Liver (tissue), 9 donors: Measurements from ENCODE around the gene C1orf21. TPM values are rescaled to one million over a fixed set of nuclear protein-coding genes. Genes with fewer than 3 reads are reported as not detected.

Experiments
- DNase-seq: peaks from one replicate; pipeline ENCODE4 v3.0.0-alpha.2; 2017; ENCODE audit warnings: low spot score
- H3K27ac ChIP-seq, 2 donors: one replicate each; pipeline ENCODE4 v1.7.0; 2013; ENCODE audit warnings: inconsistent platforms in 2 of 2, low read length in 2 of 2, control low read depth in 1 of 2, low read depth in 1 of 2, mild to moderate bottlenecking in 1 of 2
- H3K27me3 ChIP-seq, 4 donors: one replicate each; pipeline versions ENCODE4 v1.6.1 to v1.7.0; 2013; ENCODE audit warnings: low read length in 3 of 4, inconsistent platforms in 1 of 4, mild to moderate bottlenecking in 1 of 4, moderate library complexity in 1 of 4; ENCODE audit not compliant: control insufficient read depth in 4 of 4, insufficient read depth in 4 of 4
- H3K36me3 ChIP-seq, 4 donors: one replicate each; pipeline versions ENCODE4 v1.6.1 to v1.7.0; 2013; ENCODE audit warnings: low read length in 3 of 4, mild to moderate bottlenecking in 3 of 4, low read depth in 1 of 4, moderate library complexity in 1 of 4; ENCODE audit not compliant: control insufficient read depth in 4 of 4, insufficient read depth in 3 of 4
- H3K4me1 ChIP-seq, 4 donors: one replicate each; pipeline versions ENCODE4 v1.6.1 to v1.7.0; 2013; ENCODE audit warnings: low read length in 3 of 4, mild to moderate bottlenecking in 3 of 4, moderate library complexity in 1 of 4; ENCODE audit not compliant: control insufficient read depth in 4 of 4, insufficient read depth in 4 of 4
- H3K4me3 ChIP-seq, 3 donors: one replicate each; pipeline versions ENCODE4 v1.6.1 to v1.7.0; 2013; ENCODE audit warnings: low read length in 3 of 3, control low read depth in 1 of 3, low read depth in 1 of 3, mild to moderate bottlenecking in 1 of 3
- H3K9ac ChIP-seq, 2 donors: one replicate each; pipeline ENCODE4 v1.7.0; 2013; ENCODE audit warnings: low read length in 2 of 2, mild to moderate bottlenecking in 2 of 2, moderate library complexity in 2 of 2, control low read depth in 1 of 2, low read depth in 1 of 2
- H3K9me3 ChIP-seq, 4 donors: one replicate each; pipeline versions ENCODE4 v1.6.1 to v1.7.0; 2013; ENCODE audit warnings: low read length in 3 of 4; ENCODE audit not compliant: control insufficient read depth in 4 of 4
- ATF3 ChIP-seq: IDR thresholded peaks from 2 replicates; pipeline ENCODE4 v1.6.1; 2016; ENCODE audit warnings: antibody characterized with exemption
- CTCF ChIP-seq: fragments of 150-350 bp; IDR thresholded peaks from 2 replicates; pipeline ENCODE4 v1.5.1; 2017; ENCODE audit warnings: improper control_type of control experiment, low read depth, low read length; ENCODE audit not compliant: missing input control
- EGR1 ChIP-seq, 2 donors: IDR thresholded peaks; 2 replicates each; pipeline ENCODE4 v1.6.1; 2016 to 2018; ENCODE audit warnings: antibody characterized with exemption in 2 of 2, low read depth in 2 of 2
- FOXA1 ChIP-seq: IDR thresholded peaks from 2 replicates; pipeline ENCODE4 v1.6.1; 2016; ENCODE audit warnings: antibody characterized with exemption
- FOXA2 ChIP-seq: IDR thresholded peaks from 2 replicates; pipeline ENCODE4 v1.6.1; 2016; ENCODE audit warnings: antibody characterized with exemption
- GABPA ChIP-seq, 2 donors: IDR thresholded peaks in 1 of 2; conservative IDR thresholded peaks in 1 of 2; 2 replicates each; pipeline ENCODE4 v1.6.1; 2016; ENCODE audit warnings: antibody characterized with exemption in 2 of 2, mild to moderate bottlenecking in 1 of 2, moderate library complexity in 1 of 2
- HNF4A ChIP-seq, 2 donors: conservative IDR thresholded peaks; 2 replicates each; pipeline ENCODE4 v1.6.1; 2016; ENCODE audit warnings: antibody characterized with exemption in 2 of 2, mild to moderate bottlenecking in 2 of 2
- HNF4G ChIP-seq: IDR thresholded peaks from 2 replicates; pipeline ENCODE4 v1.6.1; 2016; ENCODE audit warnings: antibody characterized with exemption
- JUND ChIP-seq, 2 donors: IDR thresholded peaks; 2 replicates each; pipeline ENCODE4 v1.6.1; 2016; ENCODE audit warnings: antibody characterized with exemption in 2 of 2
- MAX ChIP-seq: IDR thresholded peaks from 2 replicates; pipeline ENCODE4 v1.6.1; 2016; ENCODE audit warnings: antibody characterized with exemption
- NR2F2 ChIP-seq: IDR thresholded peaks from 2 replicates; pipeline ENCODE4 v1.6.1; 2016; ENCODE audit warnings: antibody characterized with exemption
- RAD21 ChIP-seq, 2 donors: IDR thresholded peaks; 2 replicates each; pipeline ENCODE4 v1.6.1; 2016; ENCODE audit warnings: antibody characterized with exemption in 2 of 2, mild to moderate bottlenecking in 2 of 2
- REST ChIP-seq: IDR thresholded peaks from 2 replicates; pipeline ENCODE4 v1.6.1; 2016; ENCODE audit warnings: antibody characterized with exemption, mild to moderate bottlenecking
- RXRA ChIP-seq, 2 donors: IDR thresholded peaks; 2 replicates each; pipeline ENCODE4 v1.6.1; 2017 to 2018; ENCODE audit warnings: antibody characterized with exemption in 2 of 2, mild to moderate bottlenecking in 1 of 2
- SP1 ChIP-seq: IDR thresholded peaks from 2 replicates; pipeline ENCODE4 v1.6.1; 2018; ENCODE audit warnings: antibody characterized with exemption, mild to moderate bottlenecking
- TAF1 ChIP-seq: conservative IDR thresholded peaks from 2 replicates; pipeline ENCODE4 v1.6.1; 2016; ENCODE audit warnings: antibody characterized with exemption, mild to moderate bottlenecking
- YY1 ChIP-seq: IDR thresholded peaks from 2 replicates; pipeline ENCODE4 v1.6.1; 2016; ENCODE audit warnings: antibody characterized with exemption, mild to moderate bottlenecking
- ZBTB33 ChIP-seq: IDR thresholded peaks from 2 replicates; pipeline ENCODE4 v1.6.1; 2016; ENCODE audit warnings: antibody characterized with exemption
- WGBS: extraction: QIAGEN DNeasy Blood & Tissue Kit; methylation state at CpG from one replicate; pipeline ENCODE4 v1.1.7; 2013; 5-methylcytosine and 5-hydroxymethylcytosine counted together
- polyA plus RNA-seq, 2 donors: library from polyadenylated mRNA; stranded (reverse) in 1 of 2; unstranded in 1 of 2; fragments of 200-250 nt in 1 of 2; fragments of >200 nt in 1 of 2; fragmentation: Nextera tagmentation in 1 of 2; extraction: Ambion mirVana in 1 of 2; gene quantifications; one replicate each; pipeline versions ENCODE4 v1.2.1 to v1.2.3, GENCODE V29; 2013 to 2015
- total RNA-seq, 2 donors: library from RNA; depleted of rRNA; stranded (reverse); fragments of >200 nt; gene quantifications; one replicate each; pipeline ENCODE4 v1.2.3, GENCODE V29; 2014
- donor health status: healthy.
- donor health status: healthy.
- donor health status: healthy.
- donor health status: healthy.
- donor health status: healthy.

C1orf21 gene
- total and polyA plus RNA-seq, 4 donors: 2.3 to 21.3 (median 13.4) TPM

- 97% methylated on average over 2 of the region's 2 CpGs for WGBS
- no peak for DNase-seq
- no peak for TF ChIP-seq JUND (IDR thresholded peaks at IDR 0.05)
- TF ChIP-seq EGR1 (IDR thresholded peaks at IDR 0.05; ENCODE audit: low read depth in 2 of 2): no peak
- TF ChIP-seq FOXA2: no peak
- TF ChIP-seq GABPA (IDR thresholded peaks at IDR 0.05 in 1 of 2, conservative IDR thresholded peaks at IDR 0.05 in 1 of 2): no peak
- TF ChIP-seq SP1: no peak
- no peak for TF ChIP-seq HNF4G
- no peak for TF ChIP-seq REST
- no peak for TF ChIP-seq ATF3
- TF ChIP-seq MAX: no peak
- no peak for TF ChIP-seq YY1
- no peak for TF ChIP-seq RXRA (IDR thresholded peaks at IDR 0.05)
- TF ChIP-seq NR2F2: no peak
- no peak for TF ChIP-seq FOXA1
- TF ChIP-seq HNF4A (conservative IDR thresholded peaks at IDR 0.05): no peak
- TF ChIP-seq ZBTB33: no peak
- TF ChIP-seq RAD21 (IDR thresholded peaks at IDR 0.05): no peak
- no peak for TF ChIP-seq TAF1
- TF ChIP-seq CTCF: no peak
- no peak overlapping the region for H3K4me3 ChIP-seq
- H3K27me3 ChIP-seq: no peaks in the 10 kb centered on the region
- no peaks in the 10 kb centered on the region for H3K9me3 ChIP-seq
- H3K36me3 ChIP-seq: no peaks in the 10 kb centered on the region
- no peak overlapping the region for H3K9ac ChIP-seq
- no peak overlapping the region for H3K27ac ChIP-seq
- peaks cover 1 to 12% (median 7%) of the 10 kb centered on the region in 4 donors for H3K4me1 ChIP-seq
These were observed 273.8 kb downstream of the C1orf21 start for GRCh38 chr1:184660462-184661191.
